ENCODE data around the gene TIMM13.

GRCh38 chr19:2423915-2424685, 3.3 kb downstream of the TIMM13 start:
- TF ChIP-seq CTCF (IDR thresholded peaks at IDR 0.05) (no peak), RFX5 (IDR thresholded peaks at IDR 0.05; ENCODE audit: low read length) (no peak), PBX3 (IDR thresholded peaks at IDR 0.05) (no peak), NRF1 (IDR thresholded peaks at IDR 0.05; ENCODE audit: low read depth, low read length) (no peak), EZH2phosphoT487 (IDR thresholded peaks at IDR 0.05; ENCODE audit: borderline replicate concordance, low read depth) (no peak), RAD21 (IDR thresholded peaks at IDR 0.05; ENCODE audit: low read length) (no peak), YY1 (IDR thresholded peaks at IDR 0.05; ENCODE audit: low read depth) (no peak), MXI1 (IDR thresholded peaks at IDR 0.05; ENCODE audit: low read depth, low read length) (no peak), GABPA (IDR thresholded peaks at IDR 0.05; ENCODE audit: low read depth) (no peak), MEF2A (IDR thresholded peaks at IDR 0.05; ENCODE audit: borderline replicate concordance, low read depth) (no peak)
- TF ChIP-seq, protein P1, sequence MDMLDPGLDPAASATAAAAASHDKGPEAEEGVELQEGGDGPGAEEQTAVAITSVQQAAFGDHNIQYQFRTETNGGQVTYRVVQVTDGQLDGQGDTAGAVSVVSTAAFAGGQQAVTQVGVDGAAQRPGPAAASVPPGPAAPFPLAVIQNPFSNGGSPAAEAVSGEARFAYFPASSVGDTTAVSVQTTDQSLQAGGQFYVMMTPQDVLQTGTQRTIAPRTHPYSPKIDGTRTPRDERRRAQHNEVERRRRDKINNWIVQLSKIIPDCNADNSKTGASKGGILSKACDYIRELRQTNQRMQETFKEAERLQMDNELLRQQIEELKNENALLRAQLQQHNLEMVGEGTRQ (IDR thresholded peaks at IDR 0.05; ENCODE audit: borderline replicate concordance, low read depth, low read length), result no peak

All from SK-N-SH (cell line).